RWPE2 (cell line): ENCODE measurements around the gene CCNG2.
"Not testable (repeated sequence)": the region's sequence is repeated elsewhere in the genome, so short reads cannot be mapped to it uniquely, and the experiment has no call there.

Experiments
- ATAC-seq: fragments of 200-7000 bp; cut with Tn5 transposase; 3 replicates; pipeline ENCODE4 v1.9.1; 2021; ENCODE audit warnings: low read depth
- DNase-seq: peaks from one replicate; pipeline ENCODE4 v3.0.0-alpha.2; 2020; ENCODE audit warnings: low spot score
- H3K27ac ChIP-seq: fragments of 450-650 bp; 2 replicates; pipeline ENCODE4 v1.5.1; 2017; ENCODE audit warnings: mild to moderate bottlenecking; ENCODE audit not compliant: poor library complexity, severe bottlenecking
- H3K27me3 ChIP-seq: fragments of 250-450 bp; sonication (Bioruptor Pico); 2 replicates; pipeline ENCODE4 v1.5.1; 2021; ENCODE audit warnings: mild to moderate bottlenecking, moderate library complexity; ENCODE audit not compliant: insufficient read depth, poor library complexity, severe bottlenecking
- H3K36me3 ChIP-seq: fragments of 250-450 bp; sonication (Bioruptor Pico); 2 replicates; pipeline ENCODE4 v1.5.1; 2020; ENCODE audit warnings: low read depth, mild to moderate bottlenecking, moderate library complexity
- H3K4me1 ChIP-seq: fragments of 250-450 bp; sonication (Bioruptor Pico); 2 replicates; pipeline ENCODE4 v1.5.1; 2021; ENCODE audit warnings: mild to moderate bottlenecking, moderate library complexity; ENCODE audit not compliant: insufficient read depth, poor library complexity, severe bottlenecking
- H3K4me3 ChIP-seq: fragments of 250-450 bp; sonication (Bioruptor Pico); 2 replicates; pipeline ENCODE4 v1.5.1; 2021; ENCODE audit warnings: mild to moderate bottlenecking, moderate library complexity; ENCODE audit not compliant: severe bottlenecking
- H3K9me3 ChIP-seq: fragments of 250-450 bp; sonication (Bioruptor Pico); 2 replicates; pipeline ENCODE4 v1.5.1; 2021; ENCODE audit warnings: mild to moderate bottlenecking, moderate library complexity; ENCODE audit not compliant: severe bottlenecking
- TF ChIP-seq, protein P1 (sequence below): fragments of 450-650 bp; IDR thresholded peaks from one replicate; pipeline ENCODE4 v1.5.1; 2017; ENCODE audit warnings: mild to moderate bottlenecking, moderate library complexity; ENCODE audit not compliant: poor library complexity, severe bottlenecking

Gene CCNG2

DNA sequence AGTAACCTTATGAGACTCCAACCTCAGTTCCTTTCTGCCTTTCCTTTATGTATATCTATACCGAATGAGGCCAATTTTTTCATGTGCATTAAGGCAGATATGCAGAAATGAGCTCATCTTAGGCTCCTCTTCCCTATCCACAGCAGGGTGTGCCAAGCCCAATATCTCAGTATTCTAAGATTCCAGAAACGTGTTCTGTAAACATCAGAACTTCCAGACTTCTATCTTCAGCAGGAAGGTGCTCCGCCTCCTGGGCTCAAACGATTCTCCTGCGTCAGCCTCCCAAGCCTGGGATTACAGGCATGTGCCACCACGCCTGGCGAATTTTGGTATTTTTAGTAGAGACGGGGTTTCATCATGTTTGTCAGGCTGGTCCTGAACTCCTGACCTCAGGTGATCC is 31.0 kb upstream of the CCNG2 start:
- no peak for ATAC-seq
- no peaks in the 10 kb centered on the region for H3K4me1 ChIP-seq

DNA sequence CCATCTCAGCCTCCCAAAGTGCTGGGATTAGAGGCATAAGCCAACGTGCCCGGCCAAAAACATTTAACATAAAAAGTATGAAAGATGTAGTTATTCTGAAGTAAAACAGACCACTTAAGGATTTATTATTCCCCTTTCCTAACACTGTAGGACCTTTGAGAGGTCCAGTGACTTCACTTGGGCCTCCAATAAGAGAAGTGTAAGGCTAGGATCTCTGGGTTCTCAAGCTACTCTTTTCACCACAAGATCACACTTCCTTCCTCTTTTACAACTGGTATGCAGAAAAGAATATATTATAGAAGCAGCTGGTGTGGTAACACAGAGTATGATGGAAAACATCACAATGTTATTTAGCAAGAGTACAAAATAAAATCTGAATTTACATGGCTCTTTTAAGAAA is 30.2 kb upstream of the CCNG2 start:
- ATAC-seq (no peak), DNase-seq (no peak)
- H3K27ac ChIP-seq = no peak overlapping the region
- H3K4me3 ChIP-seq = no peak overlapping the region
- H3K36me3 ChIP-seq = no peaks in the 10 kb centered on the region
- no peaks in the 10 kb centered on the region for H3K9me3 ChIP-seq
- H3K27me3 ChIP-seq = no peaks in the 10 kb centered on the region
- H3K4me1 ChIP-seq = no peaks in the 10 kb centered on the region
- TF ChIP-seq, protein P1, sequence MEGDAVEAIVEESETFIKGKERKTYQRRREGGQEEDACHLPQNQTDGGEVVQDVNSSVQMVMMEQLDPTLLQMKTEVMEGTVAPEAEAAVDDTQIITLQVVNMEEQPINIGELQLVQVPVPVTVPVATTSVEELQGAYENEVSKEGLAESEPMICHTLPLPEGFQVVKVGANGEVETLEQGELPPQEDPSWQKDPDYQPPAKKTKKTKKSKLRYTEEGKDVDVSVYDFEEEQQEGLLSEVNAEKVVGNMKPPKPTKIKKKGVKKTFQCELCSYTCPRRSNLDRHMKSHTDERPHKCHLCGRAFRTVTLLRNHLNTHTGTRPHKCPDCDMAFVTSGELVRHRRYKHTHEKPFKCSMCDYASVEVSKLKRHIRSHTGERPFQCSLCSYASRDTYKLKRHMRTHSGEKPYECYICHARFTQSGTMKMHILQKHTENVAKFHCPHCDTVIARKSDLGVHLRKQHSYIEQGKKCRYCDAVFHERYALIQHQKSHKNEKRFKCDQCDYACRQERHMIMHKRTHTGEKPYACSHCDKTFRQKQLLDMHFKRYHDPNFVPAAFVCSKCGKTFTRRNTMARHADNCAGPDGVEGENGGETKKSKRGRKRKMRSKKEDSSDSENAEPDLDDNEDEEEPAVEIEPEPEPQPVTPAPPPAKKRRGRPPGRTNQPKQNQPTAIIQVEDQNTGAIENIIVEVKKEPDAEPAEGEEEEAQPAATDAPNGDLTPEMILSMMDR = no peak

More for the DNA sequence above, 31.0 kb upstream of the CCNG2 start:
- H3K36me3 ChIP-seq = no peaks in the 10 kb centered on the region
- H3K27me3 ChIP-seq = no peaks in the 10 kb centered on the region
- TF ChIP-seq, protein P1 = no peak
- no peak overlapping the region for H3K4me3 ChIP-seq
- H3K27ac ChIP-seq = no peak overlapping the region
- H3K9me3 ChIP-seq = no peaks in the 10 kb centered on the region
- no peak for DNase-seq

DNA sequence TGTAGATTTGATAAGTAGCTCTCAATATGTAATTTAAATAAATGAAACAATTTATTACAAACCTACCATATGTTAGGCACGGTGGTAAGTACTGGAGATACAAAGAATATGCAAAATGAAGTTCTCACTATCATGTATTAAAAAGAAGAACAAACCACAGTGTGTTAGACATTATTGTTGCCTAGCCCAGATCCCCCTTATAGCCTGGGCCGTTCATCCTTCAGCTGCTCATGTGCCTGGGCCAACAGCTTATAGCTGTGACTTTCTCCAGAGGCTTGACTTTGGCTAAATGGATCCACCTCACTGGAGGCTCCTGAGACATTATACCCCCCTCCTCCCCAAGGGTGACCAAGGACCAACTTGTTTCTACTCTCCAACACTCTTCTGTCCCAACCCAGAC is 29.8 kb upstream of the CCNG2 start:
- Histone ChIP-seq H3K27ac (no peak overlapping the region), H3K36me3 (no peaks in the 10 kb centered on the region), H3K9me3 (no peaks in the 10 kb centered on the region), H3K4me1 (no peaks in the 10 kb centered on the region), H3K4me3 (no peak overlapping the region), H3K27me3 (no peaks in the 10 kb centered on the region)
- ATAC-seq (no peak), DNase-seq (no peak)
- TF ChIP-seq, protein P1 = no peak

DNA sequence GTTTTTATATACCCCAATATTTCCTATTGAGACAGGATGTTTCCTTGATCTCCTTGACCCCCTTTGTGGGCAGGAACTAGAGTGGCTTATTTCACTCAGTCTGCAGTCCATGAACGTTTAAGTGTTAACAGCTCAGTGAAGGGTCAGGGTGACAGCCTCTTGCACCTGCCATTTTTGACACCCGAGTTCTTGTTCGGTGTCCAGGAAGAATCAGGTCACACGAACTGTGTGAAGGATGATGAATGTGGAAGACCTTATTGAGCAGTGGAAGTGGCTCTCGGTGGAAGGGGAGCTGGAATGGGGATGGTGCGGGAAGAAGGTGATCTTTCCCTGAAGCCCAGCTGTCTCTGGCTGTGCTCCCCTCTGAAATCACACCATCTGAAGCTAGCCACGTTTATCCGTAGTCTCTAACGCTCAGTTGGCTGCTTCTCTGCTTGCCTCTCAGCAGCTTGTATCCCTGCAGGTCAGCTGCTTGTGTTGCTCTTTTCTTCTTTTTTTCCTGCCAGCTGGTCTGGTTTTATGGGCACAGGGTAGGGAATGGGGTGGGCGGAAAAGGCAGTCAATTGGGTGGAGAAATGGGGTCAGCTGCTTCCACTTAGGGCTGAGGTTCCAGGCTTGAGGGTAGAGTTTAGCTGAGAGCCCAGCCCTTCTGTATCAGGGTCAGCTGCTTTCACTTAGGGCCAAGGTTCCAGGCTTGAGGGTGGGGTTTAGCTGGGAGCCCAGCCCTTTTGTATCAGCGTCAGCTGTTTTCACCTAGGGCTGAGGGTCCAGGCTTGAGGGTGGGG is 29.0 kb upstream of the CCNG2 start:
- TF ChIP-seq, protein P1 = no peak
- H3K27ac ChIP-seq = no peak overlapping the region
- no peaks in the 10 kb centered on the region for H3K9me3 ChIP-seq
- H3K36me3 ChIP-seq = no peaks in the 10 kb centered on the region
- DNase-seq = no peak
- no peak for ATAC-seq
- H3K4me1 ChIP-seq = no peaks in the 10 kb centered on the region
- no peaks in the 10 kb centered on the region for H3K27me3 ChIP-seq
- no peak overlapping the region for H3K4me3 ChIP-seq

DNA sequence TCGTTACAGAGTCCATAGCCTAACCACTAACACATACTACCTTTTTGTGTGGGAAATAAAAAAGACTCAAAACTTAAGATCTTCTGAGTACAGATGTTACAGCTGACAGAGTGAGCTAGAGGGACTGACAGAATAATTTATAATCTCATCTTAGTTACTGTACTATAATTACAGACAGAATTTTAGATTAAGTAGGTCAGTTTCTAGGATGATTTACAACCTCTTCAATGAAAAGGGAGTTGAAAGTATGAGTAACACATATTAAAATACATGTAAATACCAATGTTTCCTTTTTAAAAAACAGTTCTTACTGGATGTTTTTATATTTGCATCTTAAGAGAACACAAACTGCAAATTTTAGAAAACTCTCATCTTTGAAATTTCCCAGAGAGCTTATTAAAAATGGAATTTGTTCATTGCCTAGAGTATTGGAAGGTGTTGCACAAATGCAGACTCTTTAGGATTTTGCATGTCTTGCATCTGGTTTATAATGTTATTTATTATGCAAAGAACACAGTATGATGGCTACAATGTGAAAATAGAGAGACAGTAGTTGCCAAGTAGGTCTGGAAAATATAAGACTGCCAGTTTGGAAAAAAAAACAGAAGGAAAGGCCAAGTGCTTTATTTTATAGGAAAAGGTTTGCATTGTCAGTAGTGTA is 24.2 kb upstream of the CCNG2 start:
- TF ChIP-seq, protein P1 = no peak
- no peak for DNase-seq
- H3K4me3 ChIP-seq = no peak overlapping the region
- H3K27me3 ChIP-seq = no peaks in the 10 kb centered on the region
- H3K4me1 ChIP-seq = no peaks in the 10 kb centered on the region
- no peaks in the 10 kb centered on the region for H3K9me3 ChIP-seq
- ATAC-seq = no peak
- H3K36me3 ChIP-seq = no peaks in the 10 kb centered on the region
- no peak overlapping the region for H3K27ac ChIP-seq

DNA sequence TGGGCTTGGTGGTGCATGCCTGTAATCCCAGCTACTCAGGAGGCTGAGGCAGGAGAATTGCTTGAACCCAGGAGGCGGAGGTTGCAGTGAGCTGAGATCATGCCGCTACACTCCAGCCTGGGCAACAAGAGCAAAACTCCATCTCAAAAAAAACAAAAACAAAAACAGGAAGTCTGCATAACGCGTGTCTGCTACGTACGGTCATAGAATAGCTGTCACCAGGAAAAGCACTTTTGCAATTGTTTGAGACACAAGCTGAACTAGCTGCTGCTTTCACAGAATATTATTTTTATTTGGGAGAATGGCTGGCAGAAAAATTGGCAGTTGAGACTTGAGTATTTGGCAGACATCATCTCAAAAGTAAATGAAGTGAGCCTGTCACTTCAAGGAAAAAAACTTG is 19.6 kb upstream of the CCNG2 start:
- H3K9me3 ChIP-seq, H3K27ac ChIP-seq, ATAC-seq, H3K27me3 ChIP-seq, DNase-seq, H3K36me3 ChIP-seq, H3K4me3 ChIP-seq, H3K4me1 ChIP-seq: not testable (repeated sequence)
